ENCODE results near the gene NAXD. TPM values are rescaled to one million over a fixed set of nuclear protein-coding genes. Genes with fewer than 3 reads are reported as not detected.

The NAXD gene
- 11.7 and 15.3 TPM in 2 replicates for total RNA-seq

GRCh38 chr13:110615322-110616102 lies at the start of gene NAXD:
NAXD (plus strand) TSS chr13:110615545; CDS start chr13:110615602, 57 bp downstream.

Other genes with a start within 250 kb of the NAXD start
- 2.4 and 2.6 TPM in 2 replicates for gene RAB20, start 53.8 kb upstream of the NAXD start, total RNA-seq
- gene CARS2, start 90.6 kb downstream of the NAXD start, total RNA-seq = 52.1 and 70.5 TPM in 2 replicates
- 10.0 and 13.6 TPM in 2 replicates for gene ING1, start 98.2 kb downstream of the NAXD start, total RNA-seq